ENCODE data around the gene MLH3. TPM values are rescaled to one million over a fixed set of nuclear protein-coding genes. Genes with fewer than 3 reads are reported as not detected.

The MLH3 gene
- total and polyA plus RNA-seq, 2 donors (not counting 3 experiments of a cell fraction or from before 2014, with no cell fraction given): 4.8 to 16.5 TPM

- H3K4me2 ChIP-seq (ENCODE audit: insufficient read depth, low read length): no peak overlapping the region
- H3K9me3 ChIP-seq (replicated peaks; ENCODE audit: control insufficient read depth, insufficient read depth, low read length): no peaks in the 10 kb centered on the region
- DNase-seq (ENCODE audit: low read depth, low spot score) (no peak), FAIRE-seq (no peak)
- H3K4me1 ChIP-seq (ENCODE audit: control insufficient read depth, extremely low read depth, insufficient read depth, low read length): no peaks in the 10 kb centered on the region
- no peaks in the 10 kb centered on the region for H3K27me3 ChIP-seq (ENCODE audit: control insufficient read depth in 2 of 2, insufficient read depth in 2 of 2, low read length in 2 of 2)
- ChIA-PET CTCF (no interaction called here), POLR2A (no interaction called here)
- no peak overlapping the region for H3K9ac ChIP-seq (replicated peaks; ENCODE audit: extremely low read depth, insufficient read depth, low read length)
- H3K4me3 ChIP-seq (replicated peaks in 1 of 3; ENCODE audit: insufficient read depth in 1 of 3, low read depth in 1 of 3, low read length in 3 of 3): no peak overlapping the region
- no peak for TF ChIP-seq CTCF (IDR thresholded peaks at IDR 0.05; ENCODE audit: extremely low read depth in 1 of 2, insufficient read depth in 1 of 2, low read depth in 1 of 2, low read length in 2 of 2)
- TF ChIP-seq POLR2A (IDR thresholded peaks at IDR 0.05; ENCODE audit: low read depth, low read length): no peak
- no peak for TF ChIP-seq POLR2AphosphoS5 (IDR thresholded peaks at IDR 0.05; ENCODE audit: insufficient read depth, low read depth, low read length)
- TF ChIP-seq FOS (IDR thresholded peaks at IDR 0.05; ENCODE audit: borderline replicate concordance, insufficient read depth, low read length): no peak
- H3K27ac ChIP-seq (ENCODE audit: insufficient read depth, low read depth, low read length): no peak overlapping the region
- dilution Hi-C loops (cut with MboI; ENCODE audit: extremely low pct_ligation_motif_present, low sequenced_read_pairs): no loop called here
- H3K36me3 ChIP-seq (ENCODE audit: control insufficient read depth in 2 of 2, extremely low read depth in 1 of 2, insufficient read depth in 2 of 2, low read length in 2 of 2): peaks cover 4 to 14% of the 10 kb centered on the region in 2 experiments
- H3K79me2 ChIP-seq (ENCODE audit: control insufficient read depth, insufficient read depth, low read length): no peaks in the 10 kb centered on the region
- no peaks in the 10 kb centered on the region for H3K9me1 ChIP-seq (replicated peaks; ENCODE audit: control insufficient read depth, extremely low read depth, insufficient read depth, low read length)
- no peaks in the 10 kb centered on the region for H4K20me1 ChIP-seq (replicated peaks; ENCODE audit: control insufficient read depth, extremely low read depth, insufficient read depth, low read length)
- BruUV-seq (replicated peaks): no TSS peak
- H2AFZ ChIP-seq (ENCODE audit: low read depth, low read length): no peak overlapping the region
- intact Hi-C loops (cut with micrococcal nuclease): no loop called here
These were observed 30.5 kb upstream of the MLH3 start for GRCh38 chr14:75081660-75082229.

- intact Hi-C loops (cut with micrococcal nuclease) (no loop called here), dilution Hi-C loops (cut with MboI; ENCODE audit: extremely low pct_ligation_motif_present, low sequenced_read_pairs) (no loop called here)
- no peaks in the 10 kb centered on the region for H3K9me1 ChIP-seq (replicated peaks; ENCODE audit: control insufficient read depth, extremely low read depth, insufficient read depth, low read length)
- no peak overlapping the region for H3K4me3 ChIP-seq (replicated peaks in 1 of 3; ENCODE audit: insufficient read depth in 1 of 3, low read depth in 1 of 3, low read length in 3 of 3)
- DNase-seq (ENCODE audit: low read depth, low spot score) (no peak), FAIRE-seq (no peak)
- no peaks in the 10 kb centered on the region for H3K79me2 ChIP-seq (ENCODE audit: control insufficient read depth, insufficient read depth, low read length)
- no peaks in the 10 kb centered on the region for H4K20me1 ChIP-seq (replicated peaks; ENCODE audit: control insufficient read depth, extremely low read depth, insufficient read depth, low read length)
- ChIA-PET CTCF (interaction anchor here (1.2 to 1.7 kb wide), 4 partner anchors 9 to 174 kb away, joined by 3 to 6 read pairs (median 5); no protein-coding TSS in a partner anchor), POLR2A (no interaction called here)
- H3K9me3 ChIP-seq (replicated peaks; ENCODE audit: control insufficient read depth, insufficient read depth, low read length): no peaks in the 10 kb centered on the region
- no peak overlapping the region for H2AFZ ChIP-seq (ENCODE audit: low read depth, low read length)
- peaks cover 2 to 12% of the 10 kb centered on the region in 2 experiments for H3K36me3 ChIP-seq (ENCODE audit: control insufficient read depth in 2 of 2, extremely low read depth in 1 of 2, insufficient read depth in 2 of 2, low read length in 2 of 2)
- H3K27ac ChIP-seq (ENCODE audit: insufficient read depth, low read depth, low read length): no peak overlapping the region
- no peaks in the 10 kb centered on the region for H3K27me3 ChIP-seq (ENCODE audit: control insufficient read depth in 2 of 2, insufficient read depth in 2 of 2, low read length in 2 of 2)
- H3K9ac ChIP-seq (replicated peaks; ENCODE audit: extremely low read depth, insufficient read depth, low read length): no peak overlapping the region
- H3K4me1 ChIP-seq (ENCODE audit: control insufficient read depth, extremely low read depth, insufficient read depth, low read length): no peaks in the 10 kb centered on the region
- no peak overlapping the region for H3K4me2 ChIP-seq (ENCODE audit: insufficient read depth, low read length)
- TF ChIP-seq MAX (IDR thresholded peaks at IDR 0.05; ENCODE audit: insufficient read depth, insufficient read length) (no peak), JUN (IDR thresholded peaks at IDR 0.05; ENCODE audit: borderline replicate concordance, insufficient read depth, insufficient read length, low read depth) (no peak), EZH2 (IDR thresholded peaks at IDR 0.05; ENCODE audit: borderline replicate concordance, low read depth, low read length, severe bottlenecking) (no peak), POLR2AphosphoS5 (IDR thresholded peaks at IDR 0.05; ENCODE audit: insufficient read depth, low read depth, low read length) (no peak), MYC (IDR thresholded peaks at IDR 0.05; ENCODE audit: low read depth, low read length) (no peak), CTCF (IDR thresholded peaks at IDR 0.05; ENCODE audit: extremely low read depth in 1 of 2, insufficient read depth in 1 of 2, low read depth in 1 of 2, low read length in 2 of 2) (no peak), POLR2A (IDR thresholded peaks at IDR 0.05; ENCODE audit: low read depth, low read length) (no peak)
- BruUV-seq (replicated peaks): no TSS peak
These were observed 28.3 kb upstream of the MLH3 start for GRCh38 chr14:75079521-75079920.

Data from endothelial cell of umbilical vein (primary cell).